HG03439 (cell line): Measurements from ENCODE around the gene SORD.

Source experiments
- ATAC-seq: cut with Tn5 transposase; IDR thresholded peaks from one replicate; pipeline ENCODE4 v1.9.1; 2021; ENCODE audit warnings: mild to moderate bottlenecking, moderate library complexity; ENCODE audit not compliant: unreplicated experiment

The SORD gene

GRCh38 chr15:45114751-45115085 lies 91.7 kb downstream of the SORD start:
- ATAC-seq, result no peak

GRCh38 chr15:45115312-45115820 lies 92.4 kb downstream of the SORD start:
- no peak for ATAC-seq

GRCh38 chr15:45116006-45116481 lies 93.0 kb downstream of the SORD start:
- no peak for ATAC-seq

GRCh38 chr15:45116482-45117307 lies 93.7 kb downstream of the SORD start:
- ATAC-seq, result no peak

- ATAC-seq, result no peak
Observed at GRCh38 chr15:45117308-45118130, 94.5 kb downstream of the SORD start.

GRCh38 chr15:45118131-45118588 lies 95.2 kb downstream of the SORD start:
- peak; percentile 80 for ATAC-seq

GRCh38 chr15:45118996-45119395 lies 96.0 kb downstream of the SORD start:
- ATAC-seq, result no peak

GRCh38 chr15:45120081-45120972 lies 97.3 kb downstream of the SORD start:
- no peak for ATAC-seq

- ATAC-seq, result no peak
Observed at GRCh38 chr15:45121020-45121419, 98.0 kb downstream of the SORD start.

- no peak for ATAC-seq
Observed at GRCh38 chr15:45121706-45122417, 98.9 kb downstream of the SORD start.

GRCh38 chr15:45122719-45123118 lies 99.7 kb downstream of the SORD start:
- no peak for ATAC-seq

GRCh38 chr15:45123397-45123796 lies 100.4 kb downstream of the SORD start:
- ATAC-seq, result no peak

GRCh38 chr15:45126535-45127158 lies 103.7 kb downstream of the SORD start:
- no peak for ATAC-seq
